BLaER1 (cell line): ENCODE data around the gene EVI5.
"Not testable (repeated sequence)": the region's sequence is repeated elsewhere in the genome, so short reads cannot be mapped to it uniquely, and the experiment has no call there.

Experiments
- H3K27ac ChIP-seq: shearing (Covaris generic); formaldehyde crosslinking; 2 replicates; pipeline ENCODE4 v1.8.1; 2022
- H3K27me3 ChIP-seq: shearing (Covaris generic); formaldehyde crosslinking; 2 replicates; pipeline ENCODE4 v1.8.1; 2022
- H3K36me3 ChIP-seq: shearing (Covaris generic); formaldehyde crosslinking; 2 replicates; pipeline ENCODE4 v1.8.1; 2022
- H3K4me1 ChIP-seq: shearing (Covaris generic); formaldehyde crosslinking; 2 replicates; pipeline ENCODE4 v1.8.1; 2022
- H3K4me2 ChIP-seq: shearing (Covaris generic); formaldehyde crosslinking; 2 replicates; pipeline ENCODE4 v1.8.1; 2022
- H3K4me3 ChIP-seq: shearing (Covaris generic); formaldehyde crosslinking; 2 replicates; pipeline ENCODE4 v1.8.1; 2022
- H3K9ac ChIP-seq: shearing (Covaris generic); formaldehyde crosslinking; 2 replicates; pipeline ENCODE4 v1.8.1; 2022
- H3K9me3 ChIP-seq: shearing (Covaris generic); formaldehyde crosslinking; 2 replicates; pipeline ENCODE4 v1.8.1; 2022
- H4K20me1 ChIP-seq: shearing (Covaris generic); formaldehyde crosslinking; 2 replicates; pipeline ENCODE4 v1.8.1; 2022
- Cebpa-rat ChIP-seq: shearing (Covaris generic); IDR thresholded peaks from 2 replicates; pipeline ENCODE4 v1.8.1; 2022

Gene EVI5

DNA sequence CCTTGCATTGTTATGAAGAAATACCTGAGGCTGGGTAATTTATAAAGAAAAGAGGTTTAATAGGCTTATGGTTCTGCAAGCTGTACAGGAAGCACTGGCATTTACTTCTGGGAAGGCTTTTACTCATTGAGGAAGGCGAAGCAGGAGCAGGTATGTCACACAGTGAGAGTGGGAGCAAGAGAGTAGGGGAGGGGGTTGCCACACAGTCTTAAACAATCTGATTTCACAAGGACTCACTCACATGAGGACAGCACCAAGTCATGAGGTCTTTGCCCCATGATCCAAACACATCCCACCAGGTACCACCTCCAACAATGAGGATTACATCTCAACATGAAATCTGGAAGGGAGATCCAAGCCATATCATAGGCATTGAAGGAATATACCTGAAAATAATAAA, 127.2 kb downstream of the EVI5 start:
- no peak overlapping the region for H3K9ac ChIP-seq
- H4K20me1 ChIP-seq = no peaks in the 10 kb centered on the region
- no peak for TF ChIP-seq Cebpa-rat
- H3K4me2 ChIP-seq = no peak overlapping the region
- peaks cover 22% of the 10 kb centered on the region for H3K36me3 ChIP-seq
- H3K4me1 ChIP-seq = no peaks in the 10 kb centered on the region
- H3K27me3 ChIP-seq = no peaks in the 10 kb centered on the region
- no peak overlapping the region for H3K4me3 ChIP-seq
- H3K9me3 ChIP-seq = peaks cover 52% of the 10 kb centered on the region
- no peak overlapping the region for H3K27ac ChIP-seq

GRCh38 chr1:92655197-92655801, 129.6 kb downstream of the EVI5 start:
- peaks cover 22% of the 10 kb centered on the region for H3K36me3 ChIP-seq
- H3K4me3 ChIP-seq = no peak overlapping the region
- no peak overlapping the region for H3K9ac ChIP-seq
- no peaks in the 10 kb centered on the region for H4K20me1 ChIP-seq
- H3K4me2 ChIP-seq = no peak overlapping the region
- H3K27me3 ChIP-seq = no peaks in the 10 kb centered on the region
- no peaks in the 10 kb centered on the region for H3K4me1 ChIP-seq
- no peak for TF ChIP-seq Cebpa-rat
- H3K27ac ChIP-seq = no peak overlapping the region
- H3K9me3 ChIP-seq = peaks cover 53% of the 10 kb centered on the region

- H3K27ac ChIP-seq = no peak overlapping the region
- peaks cover 22% of the 10 kb centered on the region for H3K36me3 ChIP-seq
- no peaks in the 10 kb centered on the region for H4K20me1 ChIP-seq
- no peak for TF ChIP-seq Cebpa-rat
- no peak overlapping the region for H3K4me2 ChIP-seq
- no peaks in the 10 kb centered on the region for H3K4me1 ChIP-seq
- H3K27me3 ChIP-seq = no peaks in the 10 kb centered on the region
- no peak overlapping the region for H3K4me3 ChIP-seq
- peaks cover 53% of the 10 kb centered on the region for H3K9me3 ChIP-seq
- H3K9ac ChIP-seq = no peak overlapping the region
Observed at GRCh38 chr1:92653605-92654381, 131.1 kb downstream of the EVI5 start.

GRCh38 chr1:92640686-92641085, 144.2 kb downstream of the EVI5 start:
- not testable (repeated sequence) for H3K4me2 ChIP-seq, H3K27ac ChIP-seq

GRCh38 chr1:92638498-92638897, 146.4 kb downstream of the EVI5 start:
- Histone ChIP-seq H3K27ac (no peak overlapping the region), H3K4me3 (no peak overlapping the region), H4K20me1 (no peaks in the 10 kb centered on the region), H3K4me2 (no peak overlapping the region), H3K9me3 (0 out of 2 replicates have a peak, but pooled peaks cover 6% of the 10 kb centered on the region), H3K27me3 (no peaks in the 10 kb centered on the region), H3K9ac (no peak overlapping the region), H3K4me1 (no peaks in the 10 kb centered on the region), H3K36me3 (peaks cover 15% of the 10 kb centered on the region)
- no peak for TF ChIP-seq Cebpa-rat

More at GRCh38 chr1:92640686-92641085, 144.2 kb downstream of the EVI5 start:
- H3K4me1 ChIP-seq, H4K20me1 ChIP-seq, H3K9me3 ChIP-seq, H3K27me3 ChIP-seq, H3K36me3 ChIP-seq, H3K4me3 ChIP-seq, H3K9ac ChIP-seq: not testable (repeated sequence)

- peaks cover 15% of the 10 kb centered on the region for H3K36me3 ChIP-seq
- H3K27ac ChIP-seq, H3K9me3 ChIP-seq, H3K9ac ChIP-seq, H3K4me2 ChIP-seq, H4K20me1 ChIP-seq, H3K4me3 ChIP-seq, H3K27me3 ChIP-seq, H3K4me1 ChIP-seq: not testable (repeated sequence)
Observed at GRCh38 chr1:92635203-92635602, 149.7 kb downstream of the EVI5 start.

DNA sequence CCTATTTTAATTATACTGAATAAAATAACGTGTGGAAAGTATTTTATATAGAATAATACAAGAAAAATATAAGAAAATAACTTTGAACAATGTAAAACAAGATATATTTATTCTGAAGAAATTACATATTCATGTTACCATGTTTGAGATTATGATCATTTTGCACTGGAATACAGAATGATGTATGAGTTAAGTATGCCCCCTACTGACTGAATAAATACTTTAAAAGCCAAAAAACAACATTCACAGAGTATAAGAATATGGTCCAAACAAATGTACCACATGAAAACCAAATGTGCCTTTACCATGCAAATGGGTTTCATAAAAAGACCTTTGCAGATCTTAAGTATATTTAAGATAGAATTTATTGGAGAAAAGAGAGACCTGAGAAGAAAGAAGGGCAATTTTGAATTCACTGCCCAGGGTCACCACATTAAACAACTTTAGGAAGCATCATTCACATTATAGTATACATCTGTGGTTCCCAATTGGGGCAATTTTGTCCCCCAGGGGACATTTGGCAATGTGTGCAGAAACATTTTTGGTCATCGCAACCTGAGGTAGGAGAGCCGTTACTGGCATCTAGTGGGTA, 161.6 kb downstream of the EVI5 start:
- H3K36me3 ChIP-seq = peaks cover 2% of the 10 kb centered on the region; the same call in 1 of the 2 replicates
- no peaks in the 10 kb centered on the region for H3K9me3 ChIP-seq
- no peak overlapping the region for H3K4me2 ChIP-seq
- H3K9ac ChIP-seq = no peak overlapping the region
- TF ChIP-seq Cebpa-rat = no peak
- no peak overlapping the region for H3K4me3 ChIP-seq
- no peaks in the 10 kb centered on the region for H4K20me1 ChIP-seq
- no peaks in the 10 kb centered on the region for H3K27me3 ChIP-seq
- no peak overlapping the region for H3K27ac ChIP-seq
- H3K4me1 ChIP-seq = no peaks in the 10 kb centered on the region

DNA sequence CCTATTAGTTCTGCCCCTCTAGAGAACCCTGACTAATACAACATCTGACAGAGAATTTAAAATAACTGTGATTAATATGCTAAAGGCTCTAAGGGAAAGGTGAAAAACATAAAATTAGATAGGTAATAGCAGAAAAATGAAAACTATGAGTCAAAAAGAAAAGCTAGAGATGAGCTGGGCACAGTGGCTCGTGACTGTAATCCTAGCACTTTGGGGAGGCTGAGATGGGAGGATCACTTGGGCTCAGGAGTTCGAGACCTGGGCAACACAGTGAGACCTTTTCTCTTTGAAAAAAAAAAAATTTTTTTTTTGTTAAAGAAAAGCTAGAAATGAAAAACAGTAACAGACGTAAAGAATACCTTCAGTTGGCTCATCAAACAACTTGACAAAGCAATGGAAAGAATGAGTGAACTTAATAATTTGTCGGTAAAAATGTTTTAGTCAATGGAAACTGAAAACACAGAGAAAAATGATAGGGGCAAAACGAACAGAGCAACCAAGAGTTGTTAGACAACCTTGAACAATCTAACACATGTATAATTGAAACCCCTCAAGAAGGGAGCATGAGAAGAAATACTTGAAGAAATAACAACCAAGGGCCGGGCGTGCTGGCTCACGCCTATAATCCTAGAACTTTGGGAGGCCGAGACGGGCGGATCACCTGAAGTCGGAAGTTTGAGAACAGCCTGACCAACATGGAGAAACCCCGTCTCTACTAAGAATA, 165.3 kb downstream of the EVI5 start:
- Histone ChIP-seq H3K9me3 (no peaks in the 10 kb centered on the region), H3K9ac (no peak overlapping the region), H3K4me2 (no peak overlapping the region), H3K4me1 (no peaks in the 10 kb centered on the region), H3K27ac (no peak overlapping the region), H3K36me3 (peaks cover 18% of the 10 kb centered on the region), H4K20me1 (no peaks in the 10 kb centered on the region), H3K27me3 (no peaks in the 10 kb centered on the region), H3K4me3 (no peak overlapping the region)
- no peak for TF ChIP-seq Cebpa-rat

- H3K27ac ChIP-seq = no peak overlapping the region
- TF ChIP-seq Cebpa-rat = no peak
Observed at GRCh38 chr1:92601044-92601443, 183.9 kb downstream of the EVI5 start.

DNA sequence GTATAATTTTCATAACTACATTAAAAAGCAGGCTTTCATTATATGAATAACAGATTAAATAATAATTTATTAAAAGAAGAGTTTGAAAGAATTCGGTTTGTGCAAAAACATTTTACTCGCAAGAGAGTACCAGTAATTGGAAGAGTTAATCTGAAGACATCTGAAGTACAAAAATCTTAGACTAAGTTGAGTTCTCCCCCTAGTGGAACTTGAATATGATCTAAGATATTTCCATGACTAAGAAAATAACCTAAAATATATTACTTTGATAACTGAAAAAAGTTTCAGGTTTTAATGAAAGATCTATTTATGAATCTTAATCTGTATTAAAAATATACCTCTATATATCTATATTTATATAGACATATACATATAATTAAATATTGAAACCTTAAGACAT, 185.7 kb downstream of the EVI5 start:
- H3K36me3 ChIP-seq = no peaks in the 10 kb centered on the region
- no peak for TF ChIP-seq Cebpa-rat

More at GRCh38 chr1:92601044-92601443, 183.9 kb downstream of the EVI5 start:
- Histone ChIP-seq H3K4me3 (no peak overlapping the region), H3K4me1 (no peaks in the 10 kb centered on the region), H3K9me3 (no peaks in the 10 kb centered on the region), H3K4me2 (no peak overlapping the region), H3K9ac (no peak overlapping the region), H4K20me1 (no peaks in the 10 kb centered on the region), H3K36me3 (no peaks in the 10 kb centered on the region), H3K27me3 (no peaks in the 10 kb centered on the region)

GRCh38 chr1:92589361-92589760, 195.5 kb downstream of the EVI5 start:
- not testable (repeated sequence) for H3K4me1 ChIP-seq, H3K36me3 ChIP-seq, H4K20me1 ChIP-seq, H3K4me3 ChIP-seq, H3K27ac ChIP-seq, H3K9ac ChIP-seq, H3K4me2 ChIP-seq, H3K27me3 ChIP-seq
- peaks cover 16% of the 10 kb centered on the region for H3K9me3 ChIP-seq

More for the DNA sequence above, 185.7 kb downstream of the EVI5 start:
- Histone ChIP-seq H3K9me3 (no peaks in the 10 kb centered on the region), H3K27ac (no peak overlapping the region), H3K4me3 (no peak overlapping the region), H3K9ac (no peak overlapping the region), H3K4me1 (no peaks in the 10 kb centered on the region), H4K20me1 (no peaks in the 10 kb centered on the region), H3K27me3 (no peaks in the 10 kb centered on the region), H3K4me2 (no peak overlapping the region)
